ENCODE results near the gene CFAP43. TPM values are rescaled to one million over a fixed set of nuclear protein-coding genes. Genes with fewer than 3 reads are reported as not detected.
"Not testable (repeated sequence)": the region's sequence is repeated elsewhere in the genome, so short reads cannot be mapped to it uniquely, and the experiment has no call there.

CFAP43 gene
- total RNA-seq, 1 experiment from 2014 or later: 6.0 TPM

DNA sequence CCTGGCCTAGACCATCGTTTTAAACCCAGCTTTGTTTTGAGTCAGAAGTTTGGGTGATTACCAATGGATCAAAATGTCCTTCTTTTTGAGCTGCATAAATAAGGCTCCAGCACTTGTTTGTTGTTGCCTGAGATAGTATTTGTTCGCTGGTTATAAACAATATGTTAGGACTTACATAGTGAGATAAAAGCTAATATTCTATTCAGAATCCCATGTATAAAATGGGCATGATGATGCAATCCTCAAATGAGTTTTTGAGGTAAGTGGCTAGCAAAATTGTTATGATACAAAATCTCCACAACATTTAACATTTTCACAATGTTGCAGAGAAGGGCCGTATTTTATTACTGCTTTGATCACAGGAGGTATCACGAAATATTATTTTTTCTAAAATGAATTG is 48.5 kb downstream of the CFAP43 start:
- Histone ChIP-seq H3K36me3 (ENCODE audit: low read depth) (no peaks in the 10 kb centered on the region), H3K9me3 (ENCODE audit: insufficient read depth, low read depth) (no peaks in the 10 kb centered on the region), H3K4me1 (replicated peaks; ENCODE audit: insufficient read depth) (no peaks in the 10 kb centered on the region), H3K79me2 (ENCODE audit: low read depth) (no peaks in the 10 kb centered on the region), H3F3A (ENCODE audit: insufficient read depth, low read depth) (no peaks in the 10 kb centered on the region), H3K4me3 (no peak overlapping the region), H4K20me1 (ENCODE audit: insufficient read depth) (no peaks in the 10 kb centered on the region), H3K9me2 (ENCODE audit: insufficient read depth) (no peaks in the 10 kb centered on the region), H3K27me3 (ENCODE audit: insufficient read depth, low read depth) (no peaks in the 10 kb centered on the region), H3K27ac (no peak overlapping the region), H3K4me2 (no peak overlapping the region), H2AFZ (no peak overlapping the region)
- ChIA-PET CTCF (no interaction called here), POLR2A (ENCODE audit: unreplicated experiment) (no interaction called here)
- intact Hi-C loops (cut with micrococcal nuclease; ENCODE audit: unreplicated experiment): no loop called here
- no TSS peak for BruUV-seq (replicated peaks)
- no peak for DNase-seq
- no peak for TF ChIP-seq EZH2 (IDR thresholded peaks at IDR 0.05; ENCODE audit: low read depth)
- TF ChIP-seq, protein P1, sequence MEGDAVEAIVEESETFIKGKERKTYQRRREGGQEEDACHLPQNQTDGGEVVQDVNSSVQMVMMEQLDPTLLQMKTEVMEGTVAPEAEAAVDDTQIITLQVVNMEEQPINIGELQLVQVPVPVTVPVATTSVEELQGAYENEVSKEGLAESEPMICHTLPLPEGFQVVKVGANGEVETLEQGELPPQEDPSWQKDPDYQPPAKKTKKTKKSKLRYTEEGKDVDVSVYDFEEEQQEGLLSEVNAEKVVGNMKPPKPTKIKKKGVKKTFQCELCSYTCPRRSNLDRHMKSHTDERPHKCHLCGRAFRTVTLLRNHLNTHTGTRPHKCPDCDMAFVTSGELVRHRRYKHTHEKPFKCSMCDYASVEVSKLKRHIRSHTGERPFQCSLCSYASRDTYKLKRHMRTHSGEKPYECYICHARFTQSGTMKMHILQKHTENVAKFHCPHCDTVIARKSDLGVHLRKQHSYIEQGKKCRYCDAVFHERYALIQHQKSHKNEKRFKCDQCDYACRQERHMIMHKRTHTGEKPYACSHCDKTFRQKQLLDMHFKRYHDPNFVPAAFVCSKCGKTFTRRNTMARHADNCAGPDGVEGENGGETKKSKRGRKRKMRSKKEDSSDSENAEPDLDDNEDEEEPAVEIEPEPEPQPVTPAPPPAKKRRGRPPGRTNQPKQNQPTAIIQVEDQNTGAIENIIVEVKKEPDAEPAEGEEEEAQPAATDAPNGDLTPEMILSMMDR (conservative IDR thresholded peaks at IDR 0.05): no peak

DNA sequence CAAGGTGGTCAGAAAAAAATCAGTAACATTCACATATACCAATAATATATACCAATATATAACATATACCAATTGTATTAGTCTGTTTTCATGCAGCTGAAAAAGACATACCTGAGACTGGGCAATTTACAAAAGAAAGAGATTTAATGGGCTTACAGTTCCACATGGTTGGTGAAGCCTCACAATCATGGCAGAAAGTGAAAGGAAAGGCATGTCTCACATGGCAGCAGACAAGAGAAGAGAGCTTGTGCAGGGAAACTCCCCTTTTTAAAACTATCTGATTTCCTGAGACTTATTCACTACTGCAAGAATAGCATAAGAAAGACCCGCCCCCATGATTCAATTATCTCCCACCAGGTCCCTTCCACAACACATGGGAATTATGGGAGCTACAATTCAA is 58.0 kb downstream of the CFAP43 start:
- CTCF ChIA-PET; H3K9me3 ChIP-seq (ENCODE audit: insufficient read depth, low read depth); POLR2A ChIA-PET (ENCODE audit: unreplicated experiment): not testable (repeated sequence)

DNA sequence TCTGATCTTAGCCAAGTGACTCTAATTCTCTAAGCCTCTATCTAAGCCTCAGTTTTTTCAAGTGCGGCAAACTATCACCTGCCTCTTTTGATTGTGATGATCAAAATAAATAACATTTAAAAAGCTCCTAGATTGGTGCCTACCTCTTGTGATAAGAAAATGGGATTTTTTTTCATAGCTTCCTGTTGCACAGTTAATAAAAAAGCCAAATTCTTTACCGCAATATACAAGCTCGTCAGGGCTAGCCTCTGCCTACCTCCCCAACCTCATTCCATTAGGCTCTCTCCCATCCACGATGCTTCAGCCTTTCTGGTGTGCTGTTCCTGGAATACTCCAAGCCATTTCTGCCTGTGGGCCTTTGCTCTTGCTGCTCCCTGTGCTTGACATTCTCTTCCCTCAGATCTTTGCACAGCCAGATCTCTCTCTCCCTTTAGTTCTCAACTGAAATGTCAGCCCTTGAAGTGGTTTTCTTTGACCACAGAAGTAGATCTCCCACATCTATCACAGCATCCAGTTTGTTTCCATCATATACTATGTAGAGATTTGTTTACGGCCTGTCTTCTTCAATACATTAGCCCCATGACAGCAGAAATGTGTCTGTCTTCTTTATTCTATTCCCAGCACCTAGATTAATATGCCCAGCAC is 61.4 kb downstream of the CFAP43 start:
- Histone ChIP-seq H3K9me2 (ENCODE audit: insufficient read depth) (no peaks in the 10 kb centered on the region), H3K4me3 (no peak overlapping the region), H4K20me1 (ENCODE audit: insufficient read depth) (no peaks in the 10 kb centered on the region), H3K27ac (no peak overlapping the region), H2AFZ (no peak overlapping the region), H3K79me2 (ENCODE audit: low read depth) (no peaks in the 10 kb centered on the region), H3K4me2 (no peak overlapping the region), H3K36me3 (ENCODE audit: low read depth) (no peaks in the 10 kb centered on the region), H3K4me1 (replicated peaks; ENCODE audit: insufficient read depth) (no peaks in the 10 kb centered on the region), H3F3A (ENCODE audit: insufficient read depth, low read depth) (no peaks in the 10 kb centered on the region), H3K27me3 (ENCODE audit: insufficient read depth, low read depth) (no peaks in the 10 kb centered on the region), H3K9me3 (ENCODE audit: insufficient read depth, low read depth) (no peaks in the 10 kb centered on the region)
- ChIA-PET POLR2A (ENCODE audit: unreplicated experiment) (no interaction called here), CTCF (no interaction called here)
- TF ChIP-seq, protein P1 (conservative IDR thresholded peaks at IDR 0.05): no peak
- no peak for TF ChIP-seq EZH2 (IDR thresholded peaks at IDR 0.05; ENCODE audit: low read depth)
- no peak for DNase-seq
- intact Hi-C loops (cut with micrococcal nuclease; ENCODE audit: unreplicated experiment): no loop called here
- BruUV-seq (replicated peaks): no TSS peak

More for the DNA sequence above, 58.0 kb downstream of the CFAP43 start:
- H4K20me1 ChIP-seq (ENCODE audit: insufficient read depth); DNase-seq; H3K4me2 ChIP-seq; H3K36me3 ChIP-seq (ENCODE audit: low read depth); H2AFZ ChIP-seq; BruUV-seq (replicated peaks); H3K27ac ChIP-seq; H3F3A ChIP-seq (ENCODE audit: insufficient read depth, low read depth); H3K27me3 ChIP-seq (ENCODE audit: insufficient read depth, low read depth); H3K4me3 ChIP-seq; H3K4me1 ChIP-seq (replicated peaks; ENCODE audit: insufficient read depth); intact Hi-C loops (cut with micrococcal nuclease; ENCODE audit: unreplicated experiment); H3K79me2 ChIP-seq (ENCODE audit: low read depth); H3K9me2 ChIP-seq (ENCODE audit: insufficient read depth): not testable (repeated sequence)

DNA sequence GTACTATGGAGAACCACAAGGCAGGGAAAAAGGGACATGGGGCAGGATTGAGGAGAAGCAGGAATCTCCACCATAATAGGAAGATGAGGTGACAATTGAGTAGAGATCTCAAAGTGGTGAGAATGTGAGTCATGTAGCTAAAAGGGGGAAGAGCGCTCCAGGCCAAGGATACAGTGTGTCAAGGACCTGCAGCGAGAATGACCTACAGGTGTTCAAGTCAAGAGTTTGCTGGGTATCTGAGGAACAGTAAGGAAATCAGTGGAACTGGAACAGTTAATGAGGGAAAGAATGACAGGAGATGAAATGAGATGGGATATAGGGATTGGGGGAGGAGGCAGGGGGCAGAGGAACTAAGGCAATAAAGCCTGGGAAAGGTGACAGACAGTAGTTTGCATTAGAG is 76.6 kb downstream of the CFAP43 start:
- no peak overlapping the region for H2AFZ ChIP-seq
- POLR2A ChIA-PET (ENCODE audit: unreplicated experiment): no interaction called here
- no peaks in the 10 kb centered on the region for H3K9me2 ChIP-seq (ENCODE audit: insufficient read depth)
- TF ChIP-seq EZH2 (IDR thresholded peaks at IDR 0.05; ENCODE audit: low read depth): no peak
- TF ChIP-seq, protein P1 (conservative IDR thresholded peaks at IDR 0.05): no peak
- no peak overlapping the region for H3K4me3 ChIP-seq
- H3K27me3 ChIP-seq (ENCODE audit: insufficient read depth, low read depth): no peaks in the 10 kb centered on the region
- no TSS peak for BruUV-seq (replicated peaks)
- no peaks in the 10 kb centered on the region for H3F3A ChIP-seq (ENCODE audit: insufficient read depth, low read depth)
- no peak overlapping the region for H3K27ac ChIP-seq
- DNase-seq: no peak
- intact Hi-C loops (cut with micrococcal nuclease; ENCODE audit: unreplicated experiment): no loop called here
- no peaks in the 10 kb centered on the region for H3K4me1 ChIP-seq (replicated peaks; ENCODE audit: insufficient read depth)
- no peaks in the 10 kb centered on the region for H3K79me2 ChIP-seq (ENCODE audit: low read depth)
- peaks cover 9% of the 10 kb centered on the region; the same call in 1 of the 2 replicates for H3K9me3 ChIP-seq (ENCODE audit: insufficient read depth, low read depth)
- H3K36me3 ChIP-seq (ENCODE audit: low read depth): no peaks in the 10 kb centered on the region
- no peak overlapping the region for H3K4me2 ChIP-seq
- CTCF ChIA-PET: no interaction called here
- no peaks in the 10 kb centered on the region for H4K20me1 ChIP-seq (ENCODE audit: insufficient read depth)
